Medulla oblongata (tissue), 1 donor: ENCODE measurements around the gene CCBE1.
"Not testable (repeated sequence)": the region's sequence is repeated elsewhere in the genome, so short reads cannot be mapped to it uniquely, and the experiment has no call there.

Source experiments
- DNase-seq: peaks from one replicate; pipeline ENCODE4 v3.0.0-alpha.2; 2015; ENCODE audit errors: extremely low spot score

Gene CCBE1

GRCh38 chr18:59715445-59715844 lies 18.2 kb upstream of the CCBE1 start:
- DNase-seq = no peak

GRCh38 chr18:59714096-59714495 lies 16.9 kb upstream of the CCBE1 start:
- DNase-seq = not testable (repeated sequence)

GRCh38 chr18:59712311-59712710 lies 15.1 kb upstream of the CCBE1 start:
- DNase-seq = no peak

- DNase-seq = no peak
Observed at GRCh38 chr18:59708988-59709387, 11.8 kb upstream of the CCBE1 start.

GRCh38 chr18:59707306-59707705 lies 10.1 kb upstream of the CCBE1 start:
- no peak for DNase-seq

- no peak for DNase-seq
Observed at GRCh38 chr18:59706499-59706898, 9.3 kb upstream of the CCBE1 start.

- DNase-seq = no peak
Observed at GRCh38 chr18:59705145-59705544, 7.9 kb upstream of the CCBE1 start.

- DNase-seq = no peak
Observed at GRCh38 chr18:59704146-59704545, 6.9 kb upstream of the CCBE1 start.

- no peak for DNase-seq
Observed at GRCh38 chr18:59701272-59701671, 4.0 kb upstream of the CCBE1 start.

- DNase-seq = no peak
Observed at GRCh38 chr18:59700535-59700967, 3.3 kb upstream of the CCBE1 start.

GRCh38 chr18:59699750-59700534 lies 2.7 kb upstream of the CCBE1 start:
- DNase-seq = no peak

GRCh38 chr18:59699061-59699460 lies 1.8 kb upstream of the CCBE1 start:
- DNase-seq = no peak

- no peak for DNase-seq
Observed at GRCh38 chr18:59696311-59697235, 650 bp downstream of the CCBE1 start.

- DNase-seq = no peak
Observed at GRCh38 chr18:59695551-59695950, 1.7 kb downstream of the CCBE1 start.

- no peak for DNase-seq
Observed at GRCh38 chr18:59694824-59695223, 2.4 kb downstream of the CCBE1 start.

- DNase-seq = no peak
Observed at GRCh38 chr18:59691996-59692395, 5.2 kb downstream of the CCBE1 start.

- no peak for DNase-seq
Observed at GRCh38 chr18:59690996-59691395, 6.2 kb downstream of the CCBE1 start.

- no peak for DNase-seq
Observed at GRCh38 chr18:59690186-59690982, 6.8 kb downstream of the CCBE1 start.

GRCh38 chr18:59689756-59690155 lies 7.5 kb downstream of the CCBE1 start:
- DNase-seq = no peak

GRCh38 chr18:59686260-59686659 lies 11.0 kb downstream of the CCBE1 start:
- DNase-seq = no peak

- no peak for DNase-seq
Observed at GRCh38 chr18:59685501-59685900, 11.7 kb downstream of the CCBE1 start.

- no peak for DNase-seq
Observed at GRCh38 chr18:59684777-59685176, 12.4 kb downstream of the CCBE1 start.
